CD4-positive, alpha-beta memory T cell (primary cell): Measurements from ENCODE around the gene TRAPPC2L. TPM values are rescaled to one million over a fixed set of nuclear protein-coding genes. Genes with fewer than 3 reads are reported as not detected.
A peak's percentile ranks its signal among the peaks of the same experiment; 100 is the strongest.
"Not testable (repeated sequence)": the region's sequence is repeated elsewhere in the genome, so short reads cannot be mapped to it uniquely, and the experiment has no call there.

Source experiments
- CTCF ChIA-PET: fragments of 350-600 bp; sonication (Branson Sonifier 250); formaldehyde crosslinking; loops from one replicate; lab custom pipeline; 2021; ENCODE audit warnings: inconsistent platforms; ENCODE audit not compliant: partially characterized antibody; lab: Charles Lee
- POLR2A ChIA-PET: fragments of 350-600 bp; sonication (Branson Sonifier 250); formaldehyde crosslinking; loops from one replicate; lab custom pipeline; 2021; ENCODE audit not compliant: partially characterized antibody; lab: Charles Lee
- DNase-seq, 5 donors: peaks; one replicate each; pipeline versions ENCODE4 v3.0.0 to v3.0.0-alpha.2; 2020 to 2022; ENCODE audit warnings: mixed read lengths in 1 of 5
- H3K27ac ChIP-seq: one replicate; pipeline ENCODE4 v1.7.0; 2013; ENCODE audit warnings: low read depth, low read length
- H3K27me3 ChIP-seq: 2 replicates; pipeline ENCODE4 v1.7.0; 2013; ENCODE audit warnings: mild to moderate bottlenecking, low read length, moderate library complexity; ENCODE audit not compliant: insufficient read depth
- H3K36me3 ChIP-seq: 2 replicates; pipeline ENCODE4 v1.7.0; 2013; ENCODE audit warnings: mild to moderate bottlenecking, low read length, moderate library complexity; ENCODE audit not compliant: insufficient read depth
- H3K4me1 ChIP-seq: 2 replicates; pipeline ENCODE4 v1.7.0; 2013; ENCODE audit warnings: mild to moderate bottlenecking, low read length, moderate library complexity; ENCODE audit not compliant: insufficient read depth
- H3K4me3 ChIP-seq, 2 donors: one replicate each; pipeline ENCODE4 v1.7.0; 2013; ENCODE audit warnings: low read length in 2 of 2, mild to moderate bottlenecking in 1 of 2
- H3K9me3 ChIP-seq, 2 donors: one replicate each; pipeline ENCODE4 v1.7.0; 2013; ENCODE audit warnings: low read length in 2 of 2, control low read depth in 1 of 2; ENCODE audit not compliant: control insufficient read depth in 1 of 2
- H3K27ac Mint-ChIP-seq, 7 donors: one replicate each; pipeline ENCODE4 v1.8.0; 2020 to 2021; ENCODE audit warnings: mixed read lengths in 7 of 7, mild to moderate bottlenecking in 6 of 7, inconsistent platforms in 3 of 7, moderate library complexity in 3 of 7
- H3K27me3 Mint-ChIP-seq, 2 donors: one replicate each; pipeline ENCODE4 v1.8.0; 2020 to 2021; ENCODE audit warnings: mixed read lengths in 2 of 2
- H3K36me3 Mint-ChIP-seq, 2 donors: one replicate each; pipeline ENCODE4 v1.8.0; 2020 to 2021; ENCODE audit warnings: mixed read lengths in 2 of 2, inconsistent platforms in 1 of 2, mild to moderate bottlenecking in 1 of 2
- H3K4me1 Mint-ChIP-seq, 4 donors: one replicate each; pipeline ENCODE4 v1.8.0; 2020 to 2021; ENCODE audit warnings: mixed read lengths in 4 of 4, mild to moderate bottlenecking in 1 of 4
- H3K4me3 Mint-ChIP-seq, 8 donors: one replicate each; pipeline ENCODE4 v1.8.0; 2020 to 2021; ENCODE audit warnings: mixed read lengths in 8 of 8, mild to moderate bottlenecking in 7 of 8, moderate library complexity in 6 of 8, inconsistent platforms in 3 of 8
- H3K9me3 Mint-ChIP-seq, 8 donors: one replicate each; pipeline ENCODE4 v1.8.0; 2020 to 2021; ENCODE audit warnings: mixed read lengths in 8 of 8, mild to moderate bottlenecking in 5 of 8, inconsistent platforms in 3 of 8, moderate library complexity in 1 of 8
- intact Hi-C: fragments of 100-400 bp; cut with micrococcal nuclease; formaldehyde crosslinking; loops from one replicate; pipeline ENCODE4 v1.15.1; 2023
- polyA plus RNA-seq, 2 donors: library from polyadenylated mRNA; unstranded; fragments of 300-500 nt; fragmentation: Illumina TruSeq; gene quantifications; one replicate each; pipeline ENCODE4 v1.2.3, GENCODE V29; 2021
- total RNA-seq, 2 experiments: library from RNA; stranded (reverse); gene quantifications; one replicate each; pipeline ENCODE4 v1.2.3, GENCODE V29; 2021

TRAPPC2L gene
- total and polyA plus RNA-seq, 4 experiments from 2014 or later = 66.6 to 105 (median 85.7) TPM

DNA sequence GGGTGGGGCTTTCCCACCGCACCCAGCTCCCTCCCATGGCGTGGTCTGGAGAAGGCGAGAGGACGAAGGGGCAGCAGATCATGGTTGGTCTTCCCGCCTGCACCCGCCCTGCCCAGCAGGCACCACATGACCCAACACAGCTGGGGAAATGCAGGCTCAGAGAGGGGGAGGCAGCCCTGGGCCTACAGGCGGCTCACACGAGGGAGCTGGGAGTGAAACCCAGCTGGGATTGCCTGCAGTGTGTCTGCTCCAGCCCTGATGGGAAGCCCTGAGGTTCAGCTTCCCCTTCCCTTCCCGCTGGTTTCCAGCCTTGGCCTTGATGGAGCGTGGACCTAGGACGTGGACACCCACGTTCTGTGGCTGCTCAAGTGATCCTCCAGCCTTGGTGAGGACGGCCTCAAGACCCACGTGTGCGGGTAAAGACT is 29.5 kb downstream of the TRAPPC2L start:
- POLR2A ChIA-PET = no interaction called here
- CTCF ChIA-PET = no interaction called here
- Mint-ChIP-seq H3K27me3 (no peaks in the 10 kb centered on the region), H3K9me3 (peaks cover 0 to 1% (median 0%) of the 10 kb centered on the region in 8 donors), H3K4me3 (no peak overlapping the region), H3K27ac (no peak overlapping the region), H3K36me3 (no peaks in the 10 kb centered on the region), H3K4me1 (peaks cover 2 to 6% (median 4%) of the 10 kb centered on the region in 4 donors)
- H3K9me3 ChIP-seq = no peaks in the 10 kb centered on the region
- no peak for DNase-seq
- no peaks in the 10 kb centered on the region for H3K4me1 ChIP-seq
- H3K36me3 ChIP-seq = no peaks in the 10 kb centered on the region
- intact Hi-C loops = no loop called here
- H3K27ac ChIP-seq = no peak overlapping the region
- H3K4me3 ChIP-seq = no peak overlapping the region
- no peaks in the 10 kb centered on the region for H3K27me3 ChIP-seq

DNA sequence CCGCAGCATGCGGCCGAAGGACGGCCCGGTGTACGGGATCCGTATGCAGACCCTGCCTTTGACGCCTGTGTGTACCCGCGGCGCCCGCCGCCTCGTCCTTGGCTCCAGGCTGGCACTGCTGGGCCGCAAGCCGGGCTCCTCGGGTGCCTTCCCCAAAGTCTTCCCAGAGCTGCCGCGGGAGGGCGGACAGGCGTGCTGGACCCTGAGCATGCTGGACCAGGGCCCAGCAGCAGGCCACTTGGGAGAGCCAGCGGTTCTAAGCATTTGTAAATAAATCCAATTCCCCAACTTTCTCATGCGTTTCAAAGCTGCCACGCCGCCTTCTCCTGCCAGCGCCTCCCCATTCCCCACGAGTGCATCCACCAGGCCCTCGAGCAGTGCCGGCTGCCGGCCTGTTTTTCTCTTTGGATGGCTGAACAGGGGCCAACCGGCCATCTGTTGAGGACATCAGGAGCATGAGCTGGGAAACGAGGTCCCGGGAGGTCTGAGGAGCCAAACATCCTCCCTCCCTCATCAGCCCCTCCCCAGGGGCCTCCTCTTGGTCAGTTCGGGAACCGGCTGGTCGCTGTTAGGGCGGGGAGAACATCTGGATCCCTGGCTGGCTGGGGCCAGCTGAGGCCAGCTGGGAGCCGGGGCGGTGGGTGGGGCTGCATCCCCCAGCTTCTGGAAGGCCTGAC is 30.1 kb downstream of the TRAPPC2L start:
- intact Hi-C loops = no loop called here
- CTCF ChIA-PET = no interaction called here

DNA sequence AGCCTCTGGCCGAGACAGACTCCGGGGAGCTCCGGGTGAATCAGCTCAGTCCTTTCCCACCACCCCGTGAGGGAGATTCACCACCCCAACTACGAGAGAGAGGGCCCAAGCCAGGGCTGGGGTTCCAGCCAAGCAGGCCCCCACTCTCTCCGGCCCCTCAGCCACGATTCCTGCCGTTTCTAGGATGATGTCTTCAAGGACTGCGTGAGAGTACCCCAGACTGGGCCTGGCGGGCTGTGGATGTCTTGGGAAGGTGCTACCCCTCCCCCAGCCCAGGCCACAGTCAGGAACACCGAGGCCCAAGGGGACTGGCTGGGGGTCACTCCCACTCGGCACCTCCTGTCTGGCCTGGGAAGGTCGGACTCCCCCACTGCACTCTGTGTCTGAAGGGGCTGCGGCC is 31.1 kb downstream of the TRAPPC2L start:
- Histone ChIP-seq H3K4me1 (no peaks in the 10 kb centered on the region), H3K36me3 (no peaks in the 10 kb centered on the region), H3K9me3 (no peaks in the 10 kb centered on the region), H3K27ac (no peak overlapping the region), H3K4me3 (no peak overlapping the region), H3K27me3 (no peaks in the 10 kb centered on the region)
- H3K9me3 Mint-ChIP-seq = no peaks in the 10 kb centered on the region
- intact Hi-C loops = no loop called here
- H3K4me3 Mint-ChIP-seq = no peak overlapping the region
- POLR2A ChIA-PET = no interaction called here
- CTCF ChIA-PET = no interaction called here
- H3K4me1 Mint-ChIP-seq = no peaks in the 10 kb centered on the region
- no peak overlapping the region for H3K27ac Mint-ChIP-seq
- H3K36me3 Mint-ChIP-seq = no peaks in the 10 kb centered on the region
- H3K27me3 Mint-ChIP-seq = no peaks in the 10 kb centered on the region
- DNase-seq = no peak

More for the DNA sequence above, 30.1 kb downstream of the TRAPPC2L start:
- Mint-ChIP-seq H3K4me3 (no peak overlapping the region), H3K9me3 (peaks cover 0 to 1% (median 0%) of the 10 kb centered on the region in 8 donors), H3K4me1 (peaks cover 2 to 6% (median 4%) of the 10 kb centered on the region in 4 donors), H3K36me3 (no peaks in the 10 kb centered on the region), H3K27ac (no peak overlapping the region), H3K27me3 (no peaks in the 10 kb centered on the region)
- no peak overlapping the region for H3K27ac ChIP-seq
- H3K9me3 ChIP-seq = no peaks in the 10 kb centered on the region
- no peaks in the 10 kb centered on the region for H3K36me3 ChIP-seq
- POLR2A ChIA-PET = no interaction called here
- no peak overlapping the region for H3K4me3 ChIP-seq
- H3K4me1 ChIP-seq = no peaks in the 10 kb centered on the region
- no peaks in the 10 kb centered on the region for H3K27me3 ChIP-seq
- no peak for DNase-seq

DNA sequence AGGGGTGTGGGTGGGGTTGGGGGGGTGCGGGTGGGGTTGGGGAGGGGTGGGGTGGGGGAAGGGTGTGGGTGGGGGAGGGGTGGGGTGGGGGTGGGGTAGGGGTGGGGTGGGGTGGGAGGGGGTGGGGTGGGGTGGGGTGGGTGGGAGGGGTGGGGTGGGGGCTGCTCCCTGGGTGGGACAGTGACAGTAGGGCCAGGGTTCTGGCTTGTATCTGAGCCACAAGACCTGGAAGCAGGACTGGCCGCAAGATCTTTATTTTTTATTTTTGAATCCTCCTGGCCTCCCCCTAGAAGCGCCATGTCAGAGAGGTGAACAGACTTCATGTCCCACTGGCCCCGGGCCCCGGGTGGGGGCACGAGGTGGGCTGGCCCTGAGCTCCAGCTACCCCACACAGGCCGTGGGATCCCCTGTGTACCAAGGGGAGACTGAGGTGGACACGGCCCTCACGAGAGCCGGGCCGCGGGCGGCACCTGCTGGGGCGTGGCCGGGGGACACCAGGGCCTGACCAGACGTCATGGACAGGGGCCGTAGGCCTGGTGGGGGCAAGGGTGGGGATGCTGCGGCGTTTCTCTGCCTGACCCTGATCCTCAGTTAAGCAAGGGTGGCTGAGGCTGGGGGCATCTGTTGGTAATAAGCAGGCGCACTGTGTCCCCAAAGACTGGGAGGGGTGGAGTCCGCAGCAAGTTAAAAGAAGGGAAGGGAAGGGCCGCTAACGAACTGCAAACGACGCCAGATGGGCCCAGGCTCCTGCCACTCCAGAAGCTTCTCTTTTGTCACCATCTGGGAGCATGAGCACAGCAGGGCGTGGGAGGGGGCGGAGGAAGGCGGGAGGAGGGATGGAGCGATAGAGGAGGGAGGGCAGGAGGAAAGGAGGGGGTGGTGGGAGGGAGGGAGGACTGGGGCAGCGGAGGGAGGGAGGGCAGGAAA is 31.8 kb downstream of the TRAPPC2L start:
- Mint-ChIP-seq H3K4me1 (no peaks in the 10 kb centered on the region), H3K9me3 (no peaks in the 10 kb centered on the region), H3K4me3 (no peak overlapping the region), H3K27me3 (no peaks in the 10 kb centered on the region), H3K27ac (no peak overlapping the region), H3K36me3 (no peaks in the 10 kb centered on the region)
- Histone ChIP-seq H3K4me3 (no peak overlapping the region), H3K4me1 (no peaks in the 10 kb centered on the region), H3K27ac (no peak overlapping the region), H3K9me3 (no peaks in the 10 kb centered on the region), H3K27me3 (no peaks in the 10 kb centered on the region), H3K36me3 (no peaks in the 10 kb centered on the region)
- DNase-seq = no peak
- POLR2A ChIA-PET = no interaction called here
- CTCF ChIA-PET = no interaction called here
- intact Hi-C loops = no loop called here

DNA sequence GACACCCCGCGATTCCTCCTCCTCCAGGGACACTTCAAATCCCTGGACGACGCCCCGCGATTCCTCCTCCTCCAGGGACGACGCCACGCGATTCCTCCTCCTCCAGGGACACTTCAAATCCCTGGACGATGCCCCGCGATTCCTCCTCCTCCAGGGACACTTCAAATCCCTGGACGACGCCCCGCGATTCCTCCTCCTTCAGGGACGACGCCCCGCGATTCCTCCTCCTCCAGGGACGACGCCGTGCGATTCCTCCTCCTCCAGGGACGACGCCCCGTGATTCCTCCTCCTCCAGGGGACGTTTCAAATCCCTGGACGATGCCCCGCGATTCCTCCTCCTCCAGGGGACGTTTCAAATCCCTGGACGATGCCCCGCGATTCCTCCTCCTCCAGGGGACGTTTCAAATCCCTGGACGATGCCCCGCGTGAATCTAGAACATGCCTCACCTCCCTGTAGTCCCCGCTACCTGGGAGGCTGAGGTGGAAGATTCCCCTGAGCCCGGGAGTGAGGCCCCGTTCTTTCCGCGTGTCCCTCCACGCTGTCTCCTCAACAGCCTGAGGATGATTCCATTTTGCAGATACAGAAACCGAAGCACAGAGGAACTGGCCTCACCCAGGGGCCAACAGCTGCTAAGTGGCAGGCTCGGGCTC is 32.9 kb downstream of the TRAPPC2L start:
- H3K4me3 Mint-ChIP-seq, H3K27ac ChIP-seq, H3K36me3 ChIP-seq, H3K9me3 Mint-ChIP-seq, H3K4me1 Mint-ChIP-seq, POLR2A ChIA-PET, H3K27ac Mint-ChIP-seq, CTCF ChIA-PET, H3K9me3 ChIP-seq, H3K27me3 Mint-ChIP-seq, H3K4me3 ChIP-seq, H3K27me3 ChIP-seq, H3K4me1 ChIP-seq, intact Hi-C loops, H3K36me3 Mint-ChIP-seq, DNase-seq: not testable (repeated sequence)

DNA sequence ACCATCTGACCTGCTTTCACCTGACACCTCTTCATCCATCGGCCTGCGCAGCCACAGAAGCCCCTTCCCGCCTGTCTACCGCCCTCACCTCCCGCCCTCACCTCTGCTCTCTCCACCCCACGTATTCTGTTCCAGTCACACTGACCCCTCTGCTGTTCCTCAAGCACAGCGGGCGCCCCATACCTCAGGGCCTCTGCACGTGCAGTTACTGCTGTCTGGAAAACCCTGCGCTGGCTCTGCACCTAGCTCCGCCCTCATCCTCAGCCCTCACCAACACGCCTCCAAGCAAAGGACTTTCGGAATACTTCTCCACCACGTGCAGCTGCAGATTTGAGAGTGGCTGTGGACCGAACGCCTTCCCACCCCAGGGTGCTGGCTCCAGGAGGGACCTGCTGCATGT is 34.2 kb downstream of the TRAPPC2L start:
- no peaks in the 10 kb centered on the region for H3K27me3 Mint-ChIP-seq
- no peak overlapping the region for H3K27ac ChIP-seq
- no peaks in the 10 kb centered on the region for H3K4me1 Mint-ChIP-seq
- H3K4me3 ChIP-seq = no peak overlapping the region
- H3K36me3 Mint-ChIP-seq = no peaks in the 10 kb centered on the region
- no peaks in the 10 kb centered on the region for H3K36me3 ChIP-seq
- H3K27me3 ChIP-seq = no peaks in the 10 kb centered on the region
- intact Hi-C loops = no loop called here
- H3K4me1 ChIP-seq = no peaks in the 10 kb centered on the region
- H3K27ac Mint-ChIP-seq = no peak overlapping the region
- no peaks in the 10 kb centered on the region for H3K9me3 ChIP-seq
- no peaks in the 10 kb centered on the region for H3K9me3 Mint-ChIP-seq
- CTCF ChIA-PET = no interaction called here
- H3K4me3 Mint-ChIP-seq = no peak overlapping the region
- POLR2A ChIA-PET = no interaction called here
- DNase-seq = no peak

DNA sequence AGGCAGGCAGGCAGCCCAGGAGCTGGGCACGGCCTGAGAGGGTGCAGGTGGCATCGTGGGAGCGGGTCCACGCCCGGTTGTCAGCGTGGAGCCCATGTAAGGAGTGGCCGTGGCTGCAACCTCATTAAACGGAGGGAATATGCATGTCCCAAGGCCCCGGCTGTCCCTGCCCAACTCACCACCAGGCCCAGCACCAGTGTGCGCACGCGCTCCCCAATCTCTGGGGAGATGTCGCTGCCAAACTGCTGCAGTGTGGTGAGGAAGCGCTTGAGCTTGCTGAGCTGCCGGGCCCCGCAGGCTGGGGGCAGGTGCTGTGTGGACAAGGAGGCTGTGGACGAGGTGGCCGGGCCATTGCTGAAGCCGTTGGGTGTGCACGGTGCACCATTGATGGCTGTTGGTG is 35.1 kb downstream of the TRAPPC2L start:
- CTCF ChIA-PET = no interaction called here
- H3K27ac Mint-ChIP-seq = peak overlapping the region in 2 of 7 donors; percentile 62 to 85
- no peak overlapping the region for H3K27ac ChIP-seq
- POLR2A ChIA-PET = no interaction called here
- intact Hi-C loops = no loop called here
- H3K9me3 ChIP-seq = no peaks in the 10 kb centered on the region
- H3K4me1 Mint-ChIP-seq = no peaks in the 10 kb centered on the region
- no peaks in the 10 kb centered on the region for H3K9me3 Mint-ChIP-seq
- no peak for DNase-seq
- H3K4me1 ChIP-seq = no peaks in the 10 kb centered on the region
- H3K36me3 ChIP-seq = no peaks in the 10 kb centered on the region
- no peaks in the 10 kb centered on the region for H3K36me3 Mint-ChIP-seq
- H3K27me3 ChIP-seq = no peaks in the 10 kb centered on the region
- H3K27me3 Mint-ChIP-seq = no peaks in the 10 kb centered on the region
- no peak overlapping the region for H3K4me3 Mint-ChIP-seq
- H3K4me3 ChIP-seq = no peak overlapping the region
